ENCODE measurements around the gene PPP1R14C.

Gene PPP1R14C

GRCh38 chr6:150202934-150203333 lies 60.1 kb downstream of the PPP1R14C start:
- no peak for TF ChIP-seq CTCF (IDR thresholded peaks at IDR 0.05; ENCODE audit: low read depth, low read length, missing control alignments)
- no peak for DNase-seq (ENCODE audit: extremely low read depth, low read depth)
- H3K4me3 ChIP-seq (replicated peaks; ENCODE audit: low read depth, low read length), result no peak overlapping the region

GRCh38 chr6:150203378-150203777 lies 60.5 kb downstream of the PPP1R14C start:
- TF ChIP-seq CTCF (IDR thresholded peaks at IDR 0.05; ENCODE audit: low read depth, low read length, missing control alignments), result no peak
- no peak for DNase-seq (ENCODE audit: extremely low read depth, low read depth)
- no peak overlapping the region for H3K4me3 ChIP-seq (replicated peaks; ENCODE audit: low read depth, low read length)

GRCh38 chr6:150203871-150204545 lies 61.2 kb downstream of the PPP1R14C start:
- no peak for DNase-seq (ENCODE audit: extremely low read depth, low read depth)
- no peak overlapping the region for H3K4me3 ChIP-seq (replicated peaks; ENCODE audit: low read depth, low read length)
- no peak for TF ChIP-seq CTCF (IDR thresholded peaks at IDR 0.05; ENCODE audit: low read depth, low read length, missing control alignments)

GRCh38 chr6:150204705-150205472 lies 62.0 kb downstream of the PPP1R14C start:
- no peak for DNase-seq (ENCODE audit: extremely low read depth, low read depth)
- TF ChIP-seq CTCF (IDR thresholded peaks at IDR 0.05; ENCODE audit: low read depth, low read length, missing control alignments), result no peak
- H3K4me3 ChIP-seq (replicated peaks; ENCODE audit: low read depth, low read length), result no peak overlapping the region

- TF ChIP-seq CTCF (IDR thresholded peaks at IDR 0.05; ENCODE audit: low read depth, low read length, missing control alignments), result no peak
- H3K4me3 ChIP-seq (replicated peaks; ENCODE audit: low read depth, low read length), result no peak overlapping the region
- no peak for DNase-seq (ENCODE audit: extremely low read depth, low read depth)
Observed at GRCh38 chr6:150207931-150208570, 65.2 kb downstream of the PPP1R14C start.

GRCh38 chr6:150208611-150209352 lies 65.9 kb downstream of the PPP1R14C start:
- TF ChIP-seq CTCF (IDR thresholded peaks at IDR 0.05; ENCODE audit: low read depth, low read length, missing control alignments), result no peak
- DNase-seq (ENCODE audit: extremely low read depth, low read depth), result no peak
- H3K4me3 ChIP-seq (replicated peaks; ENCODE audit: low read depth, low read length), result no peak overlapping the region

All from HFF-Myc (cell line).